SK-N-SH (cell line): ENCODE data around the gene ATG2A. TPM values are rescaled to one million over a fixed set of nuclear protein-coding genes. Genes with fewer than 3 reads are reported as not detected.

Source experiments
- CTCF ChIA-PET: fragments of 300-600, 350-600 bp; formaldehyde crosslinking; extraction: SDS; loops from one replicate; lab custom pipeline; 2021; lab: Yijun Ruan, JAX
- POLR2A ChIA-PET: fragments of 350-600 bp; sonication (Branson Sonifier 250); formaldehyde crosslinking; extraction: SDS; loops from one replicate; lab custom pipeline; 2020; ENCODE audit warnings: antibody characterized with exemption, inconsistent platforms; lab: Yijun Ruan, JAX
- DNase-seq: peaks from one replicate; pipeline ENCODE4 v3.0.0; 2012
- H2AFZ ChIP-seq: fragments of 200-600 bp; sonication (generic); 2 replicates; pipeline ENCODE4 v1.8.1; 2016; ENCODE audit warnings: antibody characterized with exemption, mild to moderate bottlenecking, low read depth
- H3F3A ChIP-seq: fragments of 200-600 bp; sonication (generic); replicated peaks from 2 replicates; pipeline ENCODE3; 2016; ENCODE audit warnings: antibody characterized with exemption, mild to moderate bottlenecking; ENCODE audit not compliant: insufficient read depth
- H3K27ac ChIP-seq, 2 experiments: fragments of 200-500 bp in 1 of 2; fragments of 200-600 bp in 1 of 2; sonication (Bioruptor generic) in 1 of 2; sonication (generic), shearing (Covaris generic) in 1 of 2; 2 replicates each; pipeline versions ENCODE4 v1.5.1 to v1.6.1; 2014 to 2016; ENCODE audit warnings: low read depth in 2 of 2, inconsistent platforms in 1 of 2, low read length in 1 of 2, mild to moderate bottlenecking in 1 of 2, mixed read lengths in 1 of 2
- H3K27me3 ChIP-seq: fragments of 200-600 bp; sonication (generic), shearing (Covaris generic); 2 replicates; pipeline ENCODE4 v1.6.1; 2016; ENCODE audit warnings: mixed run types; ENCODE audit not compliant: insufficient read depth
- H3K36me3 ChIP-seq, 2 experiments: fragments of 200-500 bp in 1 of 2; fragments of 200-600 bp in 1 of 2; sonication (Bioruptor generic) in 1 of 2; sonication (generic) in 1 of 2; replicated peaks in 1 of 2; 2 replicates each; pipeline versions ENCODE3 to v1.5.1; 2014 to 2016; ENCODE audit warnings: low read length in 1 of 2, mild to moderate bottlenecking in 1 of 2; ENCODE audit not compliant: insufficient read depth in 2 of 2, control insufficient read depth in 1 of 2
- H3K4me1 ChIP-seq, 2 experiments: fragments of 200-500 bp in 1 of 2; fragments of 200-600 bp in 1 of 2; sonication (Bioruptor generic) in 1 of 2; sonication (generic), shearing (Covaris generic) in 1 of 2; 2 replicates each; pipeline versions ENCODE4 v1.5.1 to v1.6.1; 2014 to 2016; ENCODE audit warnings: low read depth in 1 of 2, low read length in 1 of 2, mixed run types in 1 of 2; ENCODE audit not compliant: insufficient read depth in 2 of 2, control insufficient read depth in 1 of 2
- H3K4me2 ChIP-seq: fragments of 200-600 bp; sonication (generic), shearing (Covaris generic); 2 replicates; pipeline ENCODE4 v1.6.1; 2017; ENCODE audit warnings: mixed run types
- H3K4me3 ChIP-seq, 2 experiments: fragments of 200-500 bp in 1 of 2; fragments of 200-600 bp in 1 of 2; sonication (Bioruptor generic) in 1 of 2; sonication (generic), shearing (Covaris generic) in 1 of 2; 2 replicates each; pipeline versions ENCODE4 v1.5.1 to v1.8.1; 2014 to 2016; ENCODE audit warnings: low read depth in 2 of 2, inconsistent platforms in 1 of 2, low read length in 1 of 2, mild to moderate bottlenecking in 1 of 2, mixed read lengths in 1 of 2, moderate library complexity in 1 of 2
- H3K79me2 ChIP-seq: fragments of 200-600 bp; sonication (generic); 2 replicates; pipeline ENCODE4 v1.8.1; 2017; ENCODE audit warnings: mild to moderate bottlenecking; ENCODE audit not compliant: insufficient read depth
- H3K9ac ChIP-seq: fragments of 200-600 bp; sonication (generic); 2 replicates; pipeline ENCODE4 v1.6.1; 2017; ENCODE audit warnings: mixed run types
- H3K9me2 ChIP-seq: fragments of 200-600 bp; sonication (generic); 2 replicates; pipeline ENCODE4 v1.6.1; 2017; ENCODE audit warnings: mixed run types
- H3K9me3 ChIP-seq: fragments of 200-600 bp; sonication (generic); 2 replicates; pipeline ENCODE4 v1.6.1; 2017; ENCODE audit warnings: mixed run types, mild to moderate bottlenecking, moderate library complexity
- H4K20me1 ChIP-seq: fragments of 200-600 bp; sonication (generic); 2 replicates; pipeline ENCODE4 v1.6.1; 2017; ENCODE audit warnings: mild to moderate bottlenecking, mixed run types; ENCODE audit not compliant: insufficient read depth
- CHD2 ChIP-seq: fragments of 150-350 bp; IDR thresholded peaks from 2 replicates; pipeline ENCODE4 v1.6.1; 2018; ENCODE audit warnings: low read length; ENCODE audit not compliant: partially characterized antibody
- ELF1 ChIP-seq: IDR thresholded peaks from 2 replicates; pipeline ENCODE4 v1.4.0; 2012
- EP300 ChIP-seq, 2 experiments: IDR thresholded peaks; 2 replicates each; pipeline versions ENCODE4 v1.4.0 to v1.6.1; 2012; ENCODE audit warnings: borderline replicate concordance in 1 of 2, low read depth in 1 of 2, low read length in 1 of 2
- FOSL2 ChIP-seq: IDR thresholded peaks from 2 replicates; pipeline ENCODE4 v1.4.0; 2012; ENCODE audit warnings: low read depth, mild to moderate bottlenecking, moderate library complexity, borderline replicate concordance
- FOXJ3 ChIP-seq: sonication (generic); formaldehyde crosslinking; IDR thresholded peaks from 2 replicates; pipeline ENCODE4 v1.5.1; 2020; ENCODE audit warnings: mild to moderate bottlenecking, missing genetic modification reagents
- FOXM1 ChIP-seq: IDR thresholded peaks from 2 replicates; pipeline ENCODE4 v1.4.0; 2012; ENCODE audit warnings: low read depth, mild to moderate bottlenecking
- IRF3 ChIP-seq: fragments of 150-350 bp; IDR thresholded peaks from 2 replicates; pipeline ENCODE4 v1.6.1; 2016; ENCODE audit warnings: mild to moderate bottlenecking, low read depth, low read length
- NFIC ChIP-seq: IDR thresholded peaks from 2 replicates; pipeline ENCODE4 v1.4.0; 2012; ENCODE audit warnings: borderline replicate concordance
- NRF1 ChIP-seq: IDR thresholded peaks from 2 replicates; pipeline ENCODE4 v1.6.1; 2012; ENCODE audit warnings: low read depth, mild to moderate bottlenecking, low read length
- RAD21 ChIP-seq: IDR thresholded peaks from 2 replicates; pipeline ENCODE4 v1.6.1; 2012; ENCODE audit warnings: mild to moderate bottlenecking, low read length
- RCOR1 ChIP-seq: fragments of 150-350 bp; IDR thresholded peaks from 2 replicates; pipeline ENCODE4 v1.6.1; 2017; ENCODE audit warnings: antibody characterized with exemption, low read length
- SIN3A ChIP-seq: IDR thresholded peaks from 2 replicates; pipeline ENCODE4 v1.6.1; 2012; ENCODE audit warnings: low read depth, mild to moderate bottlenecking, low read length, moderate library complexity, borderline replicate concordance
- SMC3 ChIP-seq: IDR thresholded peaks from 2 replicates; pipeline ENCODE4 v1.6.1; 2012; ENCODE audit warnings: low read depth, low read length, improper control_type of control experiment
- TAF1 ChIP-seq: IDR thresholded peaks from 2 replicates; pipeline ENCODE4 v1.6.1; 2012; ENCODE audit warnings: low read depth, mild to moderate bottlenecking, low read length, moderate library complexity, borderline replicate concordance
- TCF12 ChIP-seq: IDR thresholded peaks from 2 replicates; pipeline ENCODE4 v1.4.0; 2012
- TEAD4 ChIP-seq: IDR thresholded peaks from 2 replicates; pipeline ENCODE4 v1.4.0; 2012; ENCODE audit warnings: mild to moderate bottlenecking, borderline replicate concordance; ENCODE audit not compliant: insufficient read depth
- YY1 ChIP-seq: IDR thresholded peaks from 2 replicates; pipeline ENCODE4 v1.4.0; 2012; ENCODE audit warnings: low read depth, mild to moderate bottlenecking
- ZBTB33 ChIP-seq: IDR thresholded peaks from 2 replicates; pipeline ENCODE4 v1.4.0; 2012; ENCODE audit warnings: low read depth, borderline replicate concordance
- WGBS: methylation state at CpG from one replicate; pipeline ENCODE4 v1.1.6; 2017; ENCODE audit warnings: low lambda C conversion rate; 5-methylcytosine and 5-hydroxymethylcytosine counted together
- polyA plus RNA-seq, 3 experiments: library from polyadenylated mRNA; depleted of rRNA; stranded (reverse); fragments of >200 nt; gene quantifications; 2 replicates each; pipeline ENCODE4 v1.2.3, GENCODE V29; 2012
- TF ChIP-seq, protein P1 (sequence below): fragments of 150-350 bp; IDR thresholded peaks from 2 replicates; pipeline ENCODE4 v1.6.1; 2017; ENCODE audit warnings: antibody characterized with exemption, low read length, low read depth, borderline replicate concordance

Gene ATG2A
- polyA plus RNA-seq, 1 of the 3 experiments (the other 2 are of a cell fraction), result 7.1 TPM

- Histone ChIP-seq H4K20me1 (no peaks in the 10 kb centered on the region), H3K27me3 (no peaks in the 10 kb centered on the region), H3K27ac (no peak overlapping the region), H3K4me3 (no peak overlapping the region), H3K4me1 (peaks cover 8 to 15% of the 10 kb centered on the region in 2 experiments; a peak in 3 of 4 replicates), H3K9ac (no peak overlapping the region), H3K79me2 (peaks cover 16% of the 10 kb centered on the region; the same call in 1 of the 2 replicates), H2AFZ (no peak overlapping the region), H3K4me2 (no peak overlapping the region), H3F3A (no peaks in the 10 kb centered on the region), H3K9me2 (no peaks in the 10 kb centered on the region), H3K9me3 (no peaks in the 10 kb centered on the region), H3K36me3 (peaks cover 0 to 44% of the 10 kb centered on the region in 2 experiments)
- ChIA-PET POLR2A (no interaction called here), CTCF (interaction anchor here (1.0 to 2.3 kb wide), 2 partner anchors 20 to 61 kb away, joined by 3 to 8 read pairs; no protein-coding TSS in a partner anchor)
- DNase-seq, result no peak
- WGBS, result 96% methylated on average over 10 of the region's 17 CpGs
- no peak for TF ChIP-seq TAF1
- no peak for TF ChIP-seq NFIC
- TF ChIP-seq CHD2, result no peak
- no peak for TF ChIP-seq TEAD4
- TF ChIP-seq ELF1, result no peak
- no peak for TF ChIP-seq NRF1
- TF ChIP-seq RCOR1, result no peak
- TF ChIP-seq, protein P1, sequence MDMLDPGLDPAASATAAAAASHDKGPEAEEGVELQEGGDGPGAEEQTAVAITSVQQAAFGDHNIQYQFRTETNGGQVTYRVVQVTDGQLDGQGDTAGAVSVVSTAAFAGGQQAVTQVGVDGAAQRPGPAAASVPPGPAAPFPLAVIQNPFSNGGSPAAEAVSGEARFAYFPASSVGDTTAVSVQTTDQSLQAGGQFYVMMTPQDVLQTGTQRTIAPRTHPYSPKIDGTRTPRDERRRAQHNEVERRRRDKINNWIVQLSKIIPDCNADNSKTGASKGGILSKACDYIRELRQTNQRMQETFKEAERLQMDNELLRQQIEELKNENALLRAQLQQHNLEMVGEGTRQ, result no peak
Observed at GRCh38 chr11:64914123-64914522, 2.9 kb downstream of the ATG2A start.

DNA sequence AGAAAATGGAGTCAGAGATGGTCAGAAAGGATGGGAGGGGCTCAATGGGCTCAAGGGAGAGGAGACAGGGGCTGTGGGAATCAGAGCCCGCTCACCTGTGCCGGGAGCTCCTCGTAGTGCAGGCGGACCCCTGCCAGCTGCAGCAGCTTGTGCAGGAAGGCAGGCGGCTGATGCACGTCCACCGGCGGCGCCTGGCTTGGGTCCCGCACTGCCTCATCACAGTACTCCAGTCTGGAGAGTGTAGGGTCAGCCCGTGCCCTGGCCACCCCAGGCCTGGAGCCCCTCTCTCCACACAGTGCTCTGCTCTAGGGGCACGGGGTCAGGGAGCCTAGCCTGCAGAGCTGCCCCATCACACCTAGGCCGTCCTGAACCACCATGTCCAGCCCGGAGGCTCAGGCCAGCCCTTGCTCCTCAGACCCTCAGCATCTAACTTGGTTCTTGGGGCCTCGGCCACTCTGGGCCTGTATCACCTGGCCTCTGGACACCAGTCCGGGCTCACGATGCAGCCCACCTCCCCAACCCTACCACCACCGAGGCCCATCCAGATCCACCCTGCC, 3.8 kb downstream of the ATG2A start:
- no peak for DNase-seq
- ChIA-PET POLR2A (no interaction called here), CTCF (interaction anchor here (1.0 kb wide), 1 partner anchor 19 kb away, joined by 3 read pairs; no protein-coding TSS in a partner anchor)
- Histone ChIP-seq H3K4me2 (no peak overlapping the region), H3K4me3 (no peak overlapping the region), H3F3A (no peaks in the 10 kb centered on the region), H3K79me2 (peaks cover 16% of the 10 kb centered on the region; the same call in 1 of the 2 replicates), H2AFZ (no peak overlapping the region), H3K27ac (no peak overlapping the region), H3K27me3 (no peaks in the 10 kb centered on the region), H4K20me1 (no peaks in the 10 kb centered on the region), H3K9ac (no peak overlapping the region), H3K4me1 (peaks cover 8 to 14% of the 10 kb centered on the region in 2 experiments; a peak in 3 of 4 replicates), H3K9me2 (no peaks in the 10 kb centered on the region), H3K36me3 (peaks cover 0 to 49% of the 10 kb centered on the region in 2 experiments), H3K9me3 (no peaks in the 10 kb centered on the region)
- TF ChIP-seq YY1 (no peak), FOXJ3 (CRISPR knock-in tag) (no peak), FOXM1 (no peak), ZBTB33 (no peak), RAD21 (no peak), SIN3A (no peak), ELF1 (no peak), TCF12 (no peak), TAF1 (no peak), EP300 (IDR thresholded peaks at IDR 0.05; ENCODE audit: borderline replicate concordance in 1 of 2, low read depth in 1 of 2, low read length in 1 of 2) (no peak), TEAD4 (no peak), SMC3 (no peak), FOSL2 (no peak), NRF1 (no peak), IRF3 (no peak)
- TF ChIP-seq, protein P1, result no peak
- 78% methylated on average over 13 of the region's 18 CpGs for WGBS
